ENCODE measurements around the gene PPARG. TPM values are rescaled to one million over a fixed set of nuclear protein-coding genes. Genes with fewer than 3 reads are reported as not detected.

The PPARG gene
- total RNA-seq, 1 experiment from 2014 or later, result 71.6 TPM

DNA sequence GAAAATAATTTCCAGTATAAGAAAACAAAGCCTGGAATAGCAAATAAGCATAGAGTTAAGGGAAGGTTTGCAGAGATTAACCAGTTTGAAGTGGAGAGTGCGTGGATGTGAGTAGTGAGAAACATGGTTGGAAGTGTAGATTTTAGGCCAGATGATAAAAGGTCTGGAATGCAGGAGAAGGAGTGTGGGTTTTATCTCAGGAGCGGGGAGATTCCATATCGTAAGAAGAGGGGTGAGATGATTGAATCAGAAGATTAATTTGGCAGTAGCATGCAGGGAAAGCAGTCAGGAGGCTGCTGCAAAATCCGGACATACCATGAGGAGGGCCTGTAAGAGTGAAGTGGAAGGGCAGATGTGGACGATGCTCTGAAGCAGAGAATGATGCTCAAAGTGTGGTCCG is 13.7 kb downstream of the PPARG start:
- Histone ChIP-seq H3K4me1 (ENCODE audit: control insufficient read depth in 1 of 2, insufficient read depth in 2 of 2, low read length in 2 of 2) (peaks cover 23 to 75% of the 10 kb centered on the region in 2 experiments), H3K27ac (ENCODE audit: low read depth, low read length) (no peak overlapping the region), H3K9ac (ENCODE audit: low read length) (no peak overlapping the region), H4K20me1 (ENCODE audit: insufficient read depth) (no peaks in the 10 kb centered on the region), H2AFZ (ENCODE audit: low read depth, low read length, poor library complexity, severe bottlenecking) (no peak overlapping the region), H3K79me2 (ENCODE audit: insufficient read depth, low read length) (peaks cover 19% of the 10 kb centered on the region), H3K27me3 (ENCODE audit: insufficient read depth, low read length) (no peaks in the 10 kb centered on the region), H3K9me2 (ENCODE audit: insufficient read depth) (no peaks in the 10 kb centered on the region), H3K4me2 (ENCODE audit: low read length) (no peak overlapping the region), H3K9me3 (ENCODE audit: control insufficient read depth in 1 of 2, insufficient read depth in 1 of 2, low read depth in 1 of 2, low read length in 2 of 2) (no peaks in the 10 kb centered on the region), H3K36me3 (ENCODE audit: control insufficient read depth in 1 of 2, insufficient read depth in 2 of 2, low read length in 2 of 2) (no peaks in the 10 kb centered on the region), H3K4me3 (replicated peaks in 1 of 2; ENCODE audit: low read depth in 1 of 2, low read length in 2 of 2) (no peak overlapping the region)
- intact Hi-C loops (cut with micrococcal nuclease), result loop anchor here (5.0 kb wide), 1 partner anchor 110 kb away; no protein-coding TSS in a partner anchor
- ChIA-PET RAD21 (ENCODE audit: low non-redundant PET in 1 of 2, low total read pairs in 2 of 2, uncharacterized antibody in 2 of 2, unreplicated experiment in 2 of 2) (no interaction called here), POLR2A (no interaction called here), CTCF (no interaction called here)
- DNase-seq (ENCODE audit: low read depth, low spot score), result no peak
- TF ChIP-seq ELF1 (IDR thresholded peaks at IDR 0.05; ENCODE audit: borderline replicate concordance, low read depth) (no peak), MAX (IDR thresholded peaks at IDR 0.05) (no peak), SIN3A (IDR thresholded peaks at IDR 0.05; ENCODE audit: low read depth) (no peak), JUND (IDR thresholded peaks at IDR 0.05) (no peak), POLR2AphosphoS5 (IDR thresholded peaks at IDR 0.05; ENCODE audit: low read depth, low read length) (no peak), ATF3 (IDR thresholded peaks at IDR 0.05) (no peak), FOSL1 (IDR thresholded peaks at IDR 0.05; ENCODE audit: low read depth) (no peak), YY1 (IDR thresholded peaks at IDR 0.05; ENCODE audit: extremely low read depth, insufficient replicate concordance, low read depth, low read length) (no peak), EZH2phosphoT487 (IDR thresholded peaks at IDR 0.05; ENCODE audit: borderline replicate concordance) (no peak), ZFX (IDR thresholded peaks at IDR 0.05) (no peak), CEBPB (IDR thresholded peaks at IDR 0.05; ENCODE audit: low read depth) (no peak), POLR2A (IDR thresholded peaks at IDR 0.05; ENCODE audit: borderline replicate concordance, extremely low read depth, insufficient read depth, insufficient read length) (no peak)
- TF ChIP-seq, protein P1, sequence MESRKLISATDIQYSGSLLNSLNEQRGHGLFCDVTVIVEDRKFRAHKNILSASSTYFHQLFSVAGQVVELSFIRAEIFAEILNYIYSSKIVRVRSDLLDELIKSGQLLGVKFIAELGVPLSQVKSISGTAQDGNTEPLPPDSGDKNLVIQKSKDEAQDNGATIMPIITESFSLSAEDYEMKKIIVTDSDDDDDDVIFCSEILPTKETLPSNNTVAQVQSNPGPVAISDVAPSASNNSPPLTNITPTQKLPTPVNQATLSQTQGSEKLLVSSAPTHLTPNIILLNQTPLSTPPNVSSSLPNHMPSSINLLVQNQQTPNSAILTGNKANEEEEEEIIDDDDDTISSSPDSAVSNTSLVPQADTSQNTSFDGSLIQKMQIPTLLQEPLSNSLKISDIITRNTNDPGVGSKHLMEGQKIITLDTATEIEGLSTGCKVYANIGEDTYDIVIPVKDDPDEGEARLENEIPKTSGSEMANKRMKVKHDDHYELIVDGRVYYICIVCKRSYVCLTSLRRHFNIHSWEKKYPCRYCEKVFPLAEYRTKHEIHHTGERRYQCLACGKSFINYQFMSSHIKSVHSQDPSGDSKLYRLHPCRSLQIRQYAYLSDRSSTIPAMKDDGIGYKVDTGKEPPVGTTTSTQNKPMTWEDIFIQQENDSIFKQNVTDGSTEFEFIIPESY (IDR thresholded peaks at IDR 0.05; ENCODE audit: extremely low read depth, insufficient replicate concordance, low read length), result no peak
- TF ChIP-seq, protein P2, sequence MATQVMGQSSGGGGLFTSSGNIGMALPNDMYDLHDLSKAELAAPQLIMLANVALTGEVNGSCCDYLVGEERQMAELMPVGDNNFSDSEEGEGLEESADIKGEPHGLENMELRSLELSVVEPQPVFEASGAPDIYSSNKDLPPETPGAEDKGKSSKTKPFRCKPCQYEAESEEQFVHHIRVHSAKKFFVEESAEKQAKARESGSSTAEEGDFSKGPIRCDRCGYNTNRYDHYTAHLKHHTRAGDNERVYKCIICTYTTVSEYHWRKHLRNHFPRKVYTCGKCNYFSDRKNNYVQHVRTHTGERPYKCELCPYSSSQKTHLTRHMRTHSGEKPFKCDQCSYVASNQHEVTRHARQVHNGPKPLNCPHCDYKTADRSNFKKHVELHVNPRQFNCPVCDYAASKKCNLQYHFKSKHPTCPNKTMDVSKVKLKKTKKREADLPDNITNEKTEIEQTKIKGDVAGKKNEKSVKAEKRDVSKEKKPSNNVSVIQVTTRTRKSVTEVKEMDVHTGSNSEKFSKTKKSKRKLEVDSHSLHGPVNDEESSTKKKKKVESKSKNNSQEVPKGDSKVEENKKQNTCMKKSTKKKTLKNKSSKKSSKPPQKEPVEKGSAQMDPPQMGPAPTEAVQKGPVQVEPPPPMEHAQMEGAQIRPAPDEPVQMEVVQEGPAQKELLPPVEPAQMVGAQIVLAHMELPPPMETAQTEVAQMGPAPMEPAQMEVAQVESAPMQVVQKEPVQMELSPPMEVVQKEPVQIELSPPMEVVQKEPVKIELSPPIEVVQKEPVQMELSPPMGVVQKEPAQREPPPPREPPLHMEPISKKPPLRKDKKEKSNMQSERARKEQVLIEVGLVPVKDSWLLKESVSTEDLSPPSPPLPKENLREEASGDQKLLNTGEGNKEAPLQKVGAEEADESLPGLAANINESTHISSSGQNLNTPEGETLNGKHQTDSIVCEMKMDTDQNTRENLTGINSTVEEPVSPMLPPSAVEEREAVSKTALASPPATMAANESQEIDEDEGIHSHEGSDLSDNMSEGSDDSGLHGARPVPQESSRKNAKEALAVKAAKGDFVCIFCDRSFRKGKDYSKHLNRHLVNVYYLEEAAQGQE (IDR thresholded peaks at IDR 0.05; ENCODE audit: low read depth), result no peak
- no peak for ATAC-seq
- BruUV-seq (replicated peaks), result no TSS peak
